OCI-LY7 (cell line): ENCODE data around the gene LY6G6C.

ENCODE experiments used
- CTCF ChIP-seq: fragments of 200-600 bp; sonication (generic); conservative IDR thresholded peaks from 2 replicates; pipeline ENCODE4 v1.5.1; 2014; ENCODE audit warnings: mild to moderate bottlenecking, antibody characterized with exemption, low read length, moderate library complexity, mixed read lengths
- EZH2phosphoT487 ChIP-seq: fragments of 200-600 bp; sonication (generic); IDR thresholded peaks from 2 replicates; pipeline ENCODE4 v1.6.1; 2018; ENCODE audit warnings: low read depth, borderline replicate concordance, mild to moderate bottlenecking, mixed run types, antibody characterized with exemption, low read length, moderate library complexity, mixed read lengths

GRCh38 chr6:31697555-31697954, 24.0 kb downstream of the LY6G6C start:
- TF ChIP-seq CTCF (no peak), EZH2phosphoT487 (no peak)
